DMS153 treated with DMSO at 0.1 percent for 48 hours (cell line): ENCODE measurements around the gene FAM170B.

Experiments
- DNase-seq: peaks from one replicate; lab custom pipeline; 2025; ENCODE audit not compliant: unreplicated experiment; lab: John Stamatoyannopoulos, UW

FAM170B gene

DNA sequence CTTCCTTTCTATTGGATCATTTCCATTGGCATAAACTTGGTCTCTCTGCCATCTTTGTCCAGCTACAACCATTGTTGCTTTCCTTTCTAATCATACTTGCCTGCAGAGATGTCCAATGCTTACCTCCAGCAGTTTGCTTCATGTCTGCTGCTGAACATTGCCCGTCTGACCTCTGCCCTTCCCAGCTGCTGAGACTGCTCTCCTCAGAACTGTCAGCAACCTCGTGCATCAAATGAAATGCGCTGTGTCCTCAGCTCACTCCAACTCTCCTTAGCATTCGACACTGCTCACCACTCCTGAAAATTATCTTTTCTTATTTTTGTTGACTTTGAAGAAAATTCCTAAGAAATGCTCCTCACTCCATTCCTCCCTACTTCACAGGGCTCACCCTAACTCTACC is 5.0 kb downstream of the FAM170B start:
- no peak for DNase-seq

DNA sequence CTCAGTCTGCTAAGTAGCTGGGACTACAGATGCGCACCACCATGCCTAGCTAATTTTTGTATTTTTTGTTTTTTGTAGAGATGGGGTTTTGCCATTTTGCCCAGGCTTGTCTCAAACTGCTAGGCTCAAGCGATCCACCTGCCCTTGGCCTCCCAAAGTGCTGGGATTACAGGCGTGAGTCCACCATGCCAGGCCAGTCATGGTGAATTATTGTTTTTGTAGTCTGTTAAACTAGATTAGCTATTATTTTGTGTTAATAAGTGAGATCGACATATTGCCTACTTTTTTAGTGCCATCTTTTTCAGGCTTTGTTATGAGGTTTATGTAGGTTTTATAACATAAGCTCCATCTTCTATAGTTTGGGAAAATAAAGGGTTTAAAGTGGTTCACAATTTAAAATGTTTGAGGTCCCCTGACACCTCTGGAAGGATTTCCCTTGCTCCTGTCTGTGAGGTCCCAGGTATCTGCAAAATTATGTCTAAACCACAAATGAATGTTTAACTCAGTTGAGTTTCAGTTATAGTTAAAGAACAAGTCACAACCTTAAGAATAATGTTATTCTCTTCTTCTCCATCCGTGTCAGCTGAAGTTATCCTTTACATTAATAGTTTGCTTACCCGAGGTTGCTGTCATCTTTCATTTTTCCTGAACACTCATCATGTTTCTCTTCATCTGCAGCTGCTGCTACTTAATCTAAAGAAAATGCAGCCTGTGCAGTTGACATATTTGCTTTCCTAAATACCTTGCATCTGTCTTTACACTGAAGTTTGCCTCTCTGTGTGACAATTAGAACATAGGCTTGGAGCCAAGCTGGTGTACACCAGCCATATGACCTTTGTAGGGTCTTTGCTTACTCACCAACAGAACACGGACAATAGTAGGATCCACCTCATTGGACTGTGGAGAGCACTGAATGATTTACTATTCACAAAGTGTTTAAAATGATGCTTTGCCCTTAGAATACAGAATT is 9.6 kb downstream of the FAM170B start:
- DNase-seq = no peak

DNA sequence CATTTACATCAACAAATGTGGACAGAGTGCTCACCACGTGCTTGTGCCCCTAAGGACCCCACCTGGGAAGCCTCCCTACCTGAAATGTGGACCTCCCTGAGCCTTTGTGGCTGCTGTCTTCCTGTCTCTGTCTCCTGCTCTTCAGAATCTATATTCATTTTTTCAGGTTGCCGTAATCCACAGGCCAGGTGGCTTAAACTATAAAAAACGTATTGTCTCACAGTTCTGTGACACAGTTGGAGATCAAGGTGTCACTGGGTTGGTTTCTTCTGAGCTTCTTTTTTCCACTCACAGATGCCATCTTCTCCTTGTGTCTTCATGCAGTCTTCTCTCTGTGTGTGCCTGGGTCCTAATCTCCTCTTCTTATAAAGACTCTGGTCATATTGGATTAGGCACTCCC is 12.9 kb downstream of the FAM170B start:
- DNase-seq = no peak

DNA sequence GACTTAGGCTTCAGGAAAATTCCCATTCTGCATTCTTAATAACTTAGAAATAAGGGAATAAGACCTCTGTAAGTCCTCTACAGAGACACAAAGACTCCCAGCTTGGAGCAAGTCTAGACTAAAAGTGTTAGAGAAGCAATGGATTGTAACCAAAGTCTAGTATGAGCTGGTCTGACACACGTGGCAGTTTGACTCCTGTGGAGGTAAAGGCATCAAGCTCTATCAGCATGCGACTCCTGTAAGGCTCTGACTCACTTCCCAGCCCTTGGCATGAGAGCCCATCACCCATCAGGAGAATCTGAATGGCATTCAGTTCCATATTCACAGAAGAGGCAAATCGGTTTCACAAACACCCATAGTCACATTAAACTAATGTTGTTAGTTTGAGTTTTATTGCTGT is 14.1 kb downstream of the FAM170B start:
- DNase-seq = no peak

DNA sequence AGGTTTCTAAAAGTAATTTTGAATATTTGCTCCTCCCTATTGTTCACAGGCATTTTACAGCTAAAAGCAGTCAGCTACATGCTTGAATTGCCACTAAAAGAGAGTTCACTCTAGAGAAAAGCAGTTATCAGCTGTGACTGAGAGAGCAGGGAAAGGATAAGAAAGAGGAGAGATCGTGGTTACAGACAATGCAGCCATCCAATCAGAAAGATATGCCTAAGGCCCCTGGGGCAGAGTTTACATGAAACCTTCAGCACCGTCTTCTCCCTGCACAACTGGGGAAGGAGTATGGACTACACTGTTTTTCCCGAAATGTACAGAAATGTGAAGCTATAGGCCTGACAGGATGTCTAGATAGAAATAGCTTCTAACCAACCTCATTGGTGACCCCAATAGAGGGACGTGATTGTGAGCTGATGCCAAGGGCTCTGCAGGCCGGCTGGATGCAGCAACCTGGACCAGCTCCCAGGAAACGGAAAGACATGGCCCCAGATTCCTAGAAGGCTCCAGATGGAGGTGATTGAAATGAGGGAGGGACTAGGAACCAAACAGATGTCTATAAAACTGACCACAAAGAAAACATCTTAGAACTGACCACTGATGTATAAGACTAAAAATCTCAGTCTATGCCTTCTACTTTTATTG is 15.3 kb downstream of the FAM170B start:
- no peak for DNase-seq

DNA sequence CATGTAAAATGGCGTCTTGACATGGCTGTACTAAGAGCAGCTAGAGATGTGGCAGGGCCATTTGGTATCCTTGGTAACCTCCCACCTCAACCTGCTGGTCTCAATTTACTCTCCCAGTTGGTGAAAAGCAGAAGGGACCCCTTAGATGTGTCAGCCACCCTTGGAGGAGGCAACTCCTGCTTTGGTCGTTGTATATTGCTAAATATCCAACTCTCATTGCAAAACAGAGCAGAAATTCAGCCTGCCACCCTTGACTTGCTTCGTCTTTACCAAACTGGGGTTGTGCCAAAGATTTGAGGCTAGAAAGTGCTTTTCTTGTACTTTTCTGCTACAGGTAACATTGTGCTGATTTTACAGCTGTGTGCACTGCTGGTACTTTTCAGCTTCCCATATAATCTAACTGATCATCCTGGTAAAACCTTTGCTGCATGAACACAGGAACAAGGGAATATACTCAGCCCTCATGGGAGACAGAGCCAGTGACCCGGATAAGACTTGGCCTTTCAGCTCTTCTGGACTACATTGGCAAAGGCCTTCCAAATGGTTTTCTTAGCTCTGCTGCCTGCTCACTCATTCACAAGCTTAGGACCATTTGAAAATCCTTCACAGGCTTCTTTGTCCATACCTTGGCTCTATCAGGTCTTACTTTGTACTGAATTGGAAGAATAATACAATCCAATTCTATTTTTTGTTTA is 16.3 kb downstream of the FAM170B start:
- DNase-seq = no peak

DNA sequence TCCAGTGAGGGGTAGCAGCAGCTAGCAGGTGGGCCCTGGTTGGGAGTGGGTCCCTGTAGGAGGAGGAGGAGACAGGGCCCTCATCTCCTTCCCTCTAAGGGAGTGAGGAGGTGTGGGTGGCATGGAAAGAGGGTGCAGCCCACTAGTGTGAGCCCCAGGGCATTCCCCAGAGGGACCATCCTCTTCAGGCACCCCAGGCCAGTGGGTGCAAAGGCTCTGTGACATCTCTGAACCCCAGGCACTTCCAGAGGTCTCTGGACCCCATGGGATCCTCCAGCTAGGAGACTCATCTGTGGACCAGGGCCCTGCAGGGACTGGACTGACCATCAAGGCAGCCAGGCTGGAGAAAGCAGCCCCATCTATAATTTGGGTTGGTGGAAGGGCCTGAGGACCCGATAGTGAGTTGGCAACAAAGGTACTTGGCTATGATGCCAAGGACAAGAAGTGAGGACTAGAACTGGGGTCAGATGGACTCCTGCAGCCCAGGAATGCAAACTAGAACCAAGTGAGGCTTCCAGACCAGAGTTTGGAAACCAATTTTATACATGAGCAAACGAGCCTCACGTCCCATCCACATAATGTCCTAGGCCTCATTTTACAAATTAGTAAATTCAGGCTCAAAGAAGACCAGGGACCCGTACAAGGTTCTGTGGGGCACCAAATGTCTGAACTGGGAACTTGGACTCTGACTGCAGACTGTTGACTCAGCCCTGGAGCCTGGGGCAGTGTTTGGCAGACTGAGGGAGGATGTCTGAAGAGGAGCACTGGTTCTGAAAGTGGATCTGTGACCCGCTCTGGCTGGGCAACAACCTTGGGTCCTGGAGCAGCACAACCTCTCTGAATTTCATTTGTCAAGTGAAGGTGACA is 17.1 kb downstream of the FAM170B start:
- no peak for DNase-seq

DNA sequence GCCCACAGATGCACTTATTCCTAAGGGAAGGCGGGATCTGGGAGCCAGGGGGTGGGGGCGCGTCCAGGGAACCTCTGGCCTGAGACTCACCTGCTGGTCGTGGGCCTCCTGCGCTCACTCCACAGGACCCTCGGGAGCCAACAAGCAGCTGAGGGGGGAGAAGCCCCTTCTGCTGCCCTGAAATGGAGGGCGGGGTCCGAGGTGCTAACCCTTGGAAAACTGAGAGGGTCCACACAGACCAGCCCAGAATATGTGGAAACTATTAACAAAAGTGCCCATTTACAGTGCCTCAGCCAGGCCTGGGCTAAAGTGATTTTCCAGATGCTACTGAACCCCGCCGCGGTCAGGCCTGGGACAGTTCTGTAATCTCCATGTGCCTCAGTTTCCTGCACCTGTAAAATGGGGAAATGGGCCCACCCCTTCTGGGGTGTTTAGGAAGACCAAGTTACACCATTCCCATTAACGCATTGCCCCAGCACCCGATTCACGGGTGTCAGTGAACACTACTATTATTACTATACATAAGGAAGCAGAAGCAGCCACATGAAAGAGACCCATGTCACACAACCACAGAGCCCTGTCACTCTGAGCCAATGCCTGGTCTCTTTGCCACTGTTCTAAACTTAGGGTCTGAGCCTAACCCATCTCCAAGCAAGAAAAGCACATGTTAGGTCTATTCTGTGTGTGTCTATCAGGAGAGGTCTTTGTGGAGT is 17.9 kb downstream of the FAM170B start:
- DNase-seq = no peak

DNA sequence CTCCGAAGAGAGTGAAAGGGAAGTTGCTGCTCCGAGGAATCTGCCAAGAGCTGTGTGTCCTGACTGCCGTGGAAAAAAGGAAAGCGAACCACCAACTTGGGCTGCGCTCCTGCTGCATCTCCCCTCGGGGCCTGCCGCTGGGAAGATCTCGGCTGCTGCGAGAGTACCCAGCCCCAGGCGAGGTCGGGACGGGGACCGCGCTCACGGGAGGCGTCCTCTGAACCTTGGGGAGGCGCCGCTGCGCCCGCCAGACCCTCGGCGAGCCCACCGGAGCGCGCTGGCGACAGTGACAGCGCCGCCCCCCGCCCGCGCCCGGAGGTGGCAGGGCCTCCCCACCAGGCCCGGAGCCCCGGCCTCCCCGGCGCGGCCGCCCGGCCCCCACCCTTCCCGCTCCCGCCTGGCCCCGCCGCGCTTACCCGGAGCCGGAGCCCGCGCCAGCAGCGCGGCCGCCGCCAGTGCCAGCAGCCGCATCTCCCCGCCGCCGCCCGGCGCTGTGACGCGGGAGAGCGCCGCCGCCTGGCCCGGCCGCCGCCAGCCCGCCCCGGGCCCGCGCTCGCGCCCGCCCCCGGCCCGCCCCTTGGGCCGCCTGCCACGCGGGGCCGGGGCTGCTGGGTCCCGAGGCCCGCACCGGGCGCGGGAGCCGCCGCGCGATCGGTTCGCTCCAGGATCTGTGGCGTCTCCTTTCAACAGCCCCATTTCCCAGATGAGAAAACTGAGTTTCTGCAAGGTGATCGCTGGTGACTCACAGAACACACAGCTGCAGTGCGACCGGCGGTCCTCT is 18.6 kb downstream of the FAM170B start, which contains the start of gene VSTM4:
TSS of gene VSTM4 (minus strand) at position 508 of the 781 bp plus-strand sequence. CDS start at position 471, 37 bp downstream.
- no peak for DNase-seq

DNA sequence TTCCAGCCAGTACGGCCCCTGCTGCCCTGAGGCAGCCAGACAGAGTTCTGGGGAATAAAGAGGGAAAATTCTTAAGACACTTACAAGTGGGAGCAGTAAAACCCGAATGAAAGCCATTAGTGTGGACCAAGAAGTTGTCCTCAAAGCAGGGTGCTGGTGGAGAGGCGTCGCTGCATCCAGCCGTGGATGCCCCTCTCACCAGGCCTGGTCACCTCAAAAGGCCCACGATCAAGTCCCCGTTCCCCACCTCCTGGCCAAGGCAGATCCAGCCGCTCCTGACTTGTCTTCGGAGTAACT is 19.2 kb downstream of the FAM170B start:
- no peak for DNase-seq

DNA sequence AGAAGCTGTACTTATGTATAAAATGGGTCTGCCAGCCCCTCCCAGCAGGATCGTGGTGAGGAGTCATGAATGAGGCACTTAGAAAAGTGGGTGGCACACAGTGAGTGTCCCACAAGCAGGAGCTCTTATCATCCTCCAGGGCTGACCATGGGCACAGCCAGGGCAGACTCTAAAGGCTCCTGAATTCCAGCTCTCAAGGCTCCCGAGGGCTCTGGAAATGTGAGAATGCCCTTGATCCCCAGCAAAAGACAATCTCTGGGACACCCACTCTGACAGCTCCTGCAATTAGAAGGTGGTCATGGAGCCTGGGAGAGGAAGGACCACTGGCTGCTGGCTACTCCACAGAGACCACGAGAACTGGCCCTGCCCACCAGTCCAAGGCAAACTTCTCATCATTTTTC is 20.1 kb downstream of the FAM170B start:
- DNase-seq = no peak

DNA sequence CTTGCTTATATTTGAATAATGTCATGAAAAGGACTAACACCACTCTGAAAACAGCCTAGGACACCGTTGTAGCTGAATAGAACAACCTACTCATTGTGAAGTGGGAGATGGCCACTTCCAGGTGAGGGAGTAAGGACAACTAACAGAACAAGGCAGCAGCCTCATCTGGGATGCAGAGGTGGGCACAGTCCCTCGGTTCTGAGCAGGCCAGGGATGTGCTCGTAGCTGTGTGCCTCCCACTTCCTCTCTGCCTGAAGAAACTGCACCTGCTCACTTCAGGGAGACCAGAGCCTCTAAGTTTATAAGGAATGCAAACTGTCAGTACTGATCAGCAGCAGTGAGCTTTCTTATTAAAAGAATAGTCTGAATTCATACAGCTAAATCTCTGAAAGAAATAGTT is 21.0 kb downstream of the FAM170B start:
- DNase-seq = no peak

DNA sequence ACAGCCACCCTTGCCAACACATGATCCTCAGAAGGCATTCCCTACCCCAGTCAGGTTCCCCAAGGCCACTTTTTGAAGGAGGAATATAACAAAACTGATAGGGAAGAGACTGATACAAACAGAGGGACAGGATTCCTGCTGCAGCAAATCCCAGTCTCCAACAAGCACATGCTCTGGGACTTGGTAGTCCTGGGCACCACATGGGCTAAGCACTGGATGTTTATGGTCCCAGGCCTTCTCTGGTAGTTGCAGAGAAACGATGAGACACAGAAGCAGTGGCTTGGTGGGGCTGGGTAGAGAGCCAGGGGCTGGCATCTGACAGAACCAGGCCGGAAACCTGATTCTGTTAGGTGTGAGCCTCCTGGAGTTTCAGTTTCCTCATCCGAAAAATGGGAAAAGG is 21.7 kb downstream of the FAM170B start:
- no peak for DNase-seq

DNA sequence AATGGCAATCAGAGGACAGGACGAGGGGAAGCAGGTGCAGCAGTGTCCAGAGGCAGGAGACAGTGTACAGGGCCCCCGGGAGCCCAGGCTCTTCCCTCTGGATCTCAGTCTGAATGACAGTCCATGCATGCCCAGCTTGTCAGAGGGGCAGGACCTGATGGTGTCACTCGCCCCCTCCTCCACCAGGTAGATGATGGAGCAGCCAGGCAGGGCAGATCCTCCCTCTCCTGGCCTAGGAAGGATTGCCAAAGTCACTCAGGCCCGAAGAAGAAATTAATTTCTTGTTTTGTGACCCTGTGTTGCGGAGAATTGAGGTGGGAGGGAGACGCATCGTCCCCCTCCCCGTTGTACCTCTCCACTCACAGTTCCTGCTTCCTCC is 22.5 kb downstream of the FAM170B start:
- no peak for DNase-seq

DNA sequence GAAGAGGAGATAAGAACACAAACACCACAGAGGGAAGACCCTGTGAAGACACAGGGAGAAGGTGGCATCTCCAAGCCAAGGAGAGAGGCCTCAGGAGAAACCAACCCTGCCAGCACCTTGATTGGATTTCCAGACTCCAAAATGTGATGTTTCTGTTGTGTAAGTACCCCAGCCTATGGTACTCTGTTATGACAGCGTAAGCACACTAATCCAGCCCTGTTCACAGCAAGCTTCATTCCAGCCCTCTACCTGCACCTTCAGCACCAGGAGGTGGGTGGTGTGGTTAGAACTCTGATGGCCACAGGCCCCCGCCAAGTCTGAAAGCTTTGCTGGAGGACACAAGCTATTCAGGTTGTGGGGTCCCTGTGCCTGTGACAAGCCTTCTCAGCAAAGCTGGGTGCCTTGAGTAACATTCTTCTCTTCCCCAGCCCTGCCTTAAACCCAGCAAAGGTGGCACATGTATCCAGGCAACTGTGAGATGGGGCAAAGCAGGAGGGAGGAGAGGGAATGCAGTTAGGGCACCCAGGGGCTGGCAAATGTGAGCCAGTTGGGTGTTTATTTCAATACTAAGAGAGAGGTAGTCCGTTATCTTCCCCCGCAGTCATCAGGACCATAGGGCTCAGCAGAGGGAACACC is 23.0 kb downstream of the FAM170B start:
- no peak for DNase-seq

DNA sequence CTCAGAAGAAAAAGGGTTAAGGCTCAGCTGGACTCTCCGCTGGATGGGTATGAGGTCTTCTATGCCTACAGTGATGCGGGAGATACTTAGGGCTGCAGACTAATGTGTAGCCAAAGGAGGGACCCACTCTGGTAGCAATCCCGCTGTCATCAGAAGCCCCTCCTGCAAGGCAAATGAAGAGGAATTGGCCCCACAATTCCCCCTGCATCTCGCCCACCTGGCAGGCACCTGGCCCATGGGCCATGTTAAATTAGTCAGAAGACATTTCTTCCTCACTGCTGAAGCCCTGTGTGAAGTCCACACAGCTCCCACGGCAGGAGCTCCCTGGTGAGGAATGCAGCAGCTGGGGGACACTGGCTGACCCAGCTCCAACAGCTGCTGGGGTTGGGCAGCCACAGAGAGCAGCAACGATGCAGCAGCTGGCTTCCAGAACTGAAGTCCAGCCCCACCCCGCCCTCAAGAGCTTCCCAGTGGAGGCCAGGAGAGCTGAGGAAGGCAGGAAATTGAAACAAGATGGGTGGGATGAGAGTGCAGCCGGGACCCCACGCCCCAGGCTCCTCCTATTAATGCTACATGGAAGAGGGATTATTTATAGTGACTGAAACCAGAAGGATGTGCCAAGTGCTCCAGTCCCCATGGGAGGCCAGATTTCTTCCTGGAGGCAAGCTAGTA is 24.0 kb downstream of the FAM170B start:
- no peak for DNase-seq

DNA sequence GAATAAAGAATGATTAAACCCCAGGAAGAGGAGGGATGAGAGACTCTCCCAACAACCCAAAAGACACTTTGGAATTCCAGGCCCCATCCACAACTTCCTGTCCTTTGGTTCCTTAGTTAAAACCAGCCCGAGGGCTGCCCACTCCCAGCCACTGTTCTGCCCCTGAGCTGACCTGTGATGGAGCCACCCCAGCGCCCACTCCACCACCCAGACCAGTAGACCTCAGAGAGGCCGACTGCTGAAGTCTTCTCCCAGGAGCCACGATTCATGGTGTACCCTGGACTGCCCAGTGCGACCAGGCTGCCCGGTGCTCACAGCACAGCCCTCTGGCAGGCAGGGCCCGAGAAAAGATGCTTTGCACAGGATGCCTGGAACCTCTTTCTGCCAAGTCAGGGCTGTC is 25.2 kb downstream of the FAM170B start:
- DNase-seq = no peak

DNA sequence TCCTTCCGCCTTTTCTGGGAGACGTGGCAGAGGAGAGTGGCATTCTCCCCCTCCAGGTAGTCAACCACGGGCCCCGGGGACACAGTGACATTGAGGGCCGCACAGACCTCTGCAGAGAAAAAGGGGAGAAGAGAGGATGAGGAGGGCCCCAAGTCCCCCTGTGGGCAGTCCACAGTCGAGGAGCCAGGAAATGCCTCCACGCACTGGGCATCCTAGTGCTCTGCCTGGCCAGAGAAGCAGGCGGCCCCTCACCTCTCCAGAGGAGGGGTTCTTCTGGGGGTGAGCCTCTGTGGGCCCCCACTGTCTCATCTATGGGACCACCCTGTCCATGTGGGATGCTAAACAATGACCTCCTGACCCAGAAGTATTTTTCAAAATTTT is 25.9 kb downstream of the FAM170B start:
- no peak for DNase-seq
